Measurements from ENCODE around the gene EFL1. TPM values are rescaled to one million over a fixed set of nuclear protein-coding genes. Genes with fewer than 3 reads are reported as not detected.

The EFL1 gene
- total RNA-seq, 4 donors from 2014 or later, result 2.8 to 28.3 (median 16.0) TPM

- TF ChIP-seq POLR2A (IDR thresholded peaks at IDR 0.05), result no peak
- no peak for TF ChIP-seq CTCF (IDR thresholded peaks at IDR 0.05)
- intact Hi-C loops (cut with DNase I; ENCODE audit: low total_unique reads), result no loop called here
- Histone ChIP-seq H3K27ac (no peak overlapping the region), H3K36me3 (no peaks in the 10 kb centered on the region), H3K9me3 (no peaks in the 10 kb centered on the region), H3K4me3 (no peak overlapping the region), H3K27me3 (no peaks in the 10 kb centered on the region), H3K4me1 (no peaks in the 10 kb centered on the region)
- DNase-seq, result no peak
Measured at GRCh38 chr15:82172506-82172905, 90.0 kb downstream of the EFL1 start.

GRCh38 chr15:82168757-82169156 lies 93.8 kb downstream of the EFL1 start:
- Histone ChIP-seq H3K4me1 (no peaks in the 10 kb centered on the region), H3K4me3 (no peak overlapping the region), H3K27ac (no peak overlapping the region), H3K36me3 (no peaks in the 10 kb centered on the region), H3K27me3 (no peaks in the 10 kb centered on the region), H3K9me3 (no peaks in the 10 kb centered on the region)
- no peak for TF ChIP-seq POLR2A (IDR thresholded peaks at IDR 0.05)
- TF ChIP-seq CTCF (IDR thresholded peaks at IDR 0.05), result no peak
- intact Hi-C loops (cut with DNase I; ENCODE audit: low total_unique reads), result no loop called here
- no peak for DNase-seq

GRCh38 chr15:82168296-82168695 lies 94.2 kb downstream of the EFL1 start:
- Histone ChIP-seq H3K9me3 (no peaks in the 10 kb centered on the region), H3K27me3 (no peaks in the 10 kb centered on the region), H3K36me3 (no peaks in the 10 kb centered on the region), H3K27ac (no peak overlapping the region), H3K4me3 (no peak overlapping the region), H3K4me1 (no peaks in the 10 kb centered on the region)
- intact Hi-C loops (cut with DNase I; ENCODE audit: low total_unique reads), result no loop called here
- TF ChIP-seq POLR2A (IDR thresholded peaks at IDR 0.05), result no peak
- TF ChIP-seq CTCF (IDR thresholded peaks at IDR 0.05), result no peak
- no peak for DNase-seq

GRCh38 chr15:82165948-82166376 lies 96.6 kb downstream of the EFL1 start:
- H3K9me3 ChIP-seq, result no peaks in the 10 kb centered on the region
- no peak for DNase-seq
- TF ChIP-seq POLR2A (IDR thresholded peaks at IDR 0.05) (no peak), CTCF (IDR thresholded peaks at IDR 0.05) (no peak)
- intact Hi-C loops (cut with DNase I; ENCODE audit: low total_unique reads), result no loop called here
- H3K27ac ChIP-seq, result no peak overlapping the region
- H3K4me3 ChIP-seq, result no peak overlapping the region
- H3K36me3 ChIP-seq, result no peaks in the 10 kb centered on the region
- no peaks in the 10 kb centered on the region for H3K27me3 ChIP-seq
- no peaks in the 10 kb centered on the region for H3K4me1 ChIP-seq

GRCh38 chr15:82159922-82160321 lies 102.6 kb downstream of the EFL1 start:
- Histone ChIP-seq H3K4me3 (no peak overlapping the region), H3K27ac (no peak overlapping the region), H3K9me3 (no peaks in the 10 kb centered on the region), H3K4me1 (no peaks in the 10 kb centered on the region), H3K27me3 (no peaks in the 10 kb centered on the region), H3K36me3 (no peaks in the 10 kb centered on the region)
- TF ChIP-seq CTCF (IDR thresholded peaks at IDR 0.05), result no peak
- no peak for TF ChIP-seq POLR2A (IDR thresholded peaks at IDR 0.05)
- no peak for DNase-seq
- intact Hi-C loops (cut with DNase I; ENCODE audit: low total_unique reads), result no loop called here

All from uterus (tissue), 4 donors.